ENCODE results near the gene MYO3B. TPM values are rescaled to one million over a fixed set of nuclear protein-coding genes. Genes with fewer than 3 reads are reported as not detected.

Gene MYO3B
- total RNA-seq, 2 donors from 2014 or later = 0.05 to 0.32 TPM

DNA sequence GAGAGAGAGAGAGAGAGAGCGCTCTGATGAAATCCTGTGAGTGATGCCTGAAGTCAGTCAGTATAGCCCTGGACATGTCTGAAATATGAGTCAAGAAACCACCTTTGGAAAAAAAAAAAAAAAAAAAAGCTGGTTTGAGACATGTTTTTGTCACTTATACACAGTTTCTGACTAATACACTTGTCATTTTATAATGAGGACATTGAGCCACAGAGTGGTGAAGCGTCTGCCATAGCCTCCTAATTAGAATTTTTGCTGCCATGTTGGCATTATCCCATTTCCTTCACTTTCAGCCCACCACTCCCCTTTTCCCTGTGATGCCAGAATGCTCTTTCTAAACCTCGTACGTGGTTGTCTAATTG lies 15.7 kb upstream of the MYO3B start:
- Histone ChIP-seq H3K27me3 (no peaks in the 10 kb centered on the region), H3K27ac (no peak overlapping the region), H3K9me3 (no peaks in the 10 kb centered on the region), H3K36me3 (no peaks in the 10 kb centered on the region), H3K9ac (ENCODE audit: low read depth in 2 of 2, low read length in 2 of 2) (no peak overlapping the region), H3K4me3 (no peak overlapping the region), H3K4me1 (no peaks in the 10 kb centered on the region)
- TF ChIP-seq, protein P1, sequence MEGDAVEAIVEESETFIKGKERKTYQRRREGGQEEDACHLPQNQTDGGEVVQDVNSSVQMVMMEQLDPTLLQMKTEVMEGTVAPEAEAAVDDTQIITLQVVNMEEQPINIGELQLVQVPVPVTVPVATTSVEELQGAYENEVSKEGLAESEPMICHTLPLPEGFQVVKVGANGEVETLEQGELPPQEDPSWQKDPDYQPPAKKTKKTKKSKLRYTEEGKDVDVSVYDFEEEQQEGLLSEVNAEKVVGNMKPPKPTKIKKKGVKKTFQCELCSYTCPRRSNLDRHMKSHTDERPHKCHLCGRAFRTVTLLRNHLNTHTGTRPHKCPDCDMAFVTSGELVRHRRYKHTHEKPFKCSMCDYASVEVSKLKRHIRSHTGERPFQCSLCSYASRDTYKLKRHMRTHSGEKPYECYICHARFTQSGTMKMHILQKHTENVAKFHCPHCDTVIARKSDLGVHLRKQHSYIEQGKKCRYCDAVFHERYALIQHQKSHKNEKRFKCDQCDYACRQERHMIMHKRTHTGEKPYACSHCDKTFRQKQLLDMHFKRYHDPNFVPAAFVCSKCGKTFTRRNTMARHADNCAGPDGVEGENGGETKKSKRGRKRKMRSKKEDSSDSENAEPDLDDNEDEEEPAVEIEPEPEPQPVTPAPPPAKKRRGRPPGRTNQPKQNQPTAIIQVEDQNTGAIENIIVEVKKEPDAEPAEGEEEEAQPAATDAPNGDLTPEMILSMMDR (IDR thresholded peaks at IDR 0.05) = no peak
- DNase-seq = no peak
- intact Hi-C loops (cut with DNase I) = no loop called here

GRCh38 chr2:170163411-170164065 lies 14.4 kb upstream of the MYO3B start:
- TF ChIP-seq, protein P1 (IDR thresholded peaks at IDR 0.05) = no peak
- Histone ChIP-seq H3K4me1 (no peaks in the 10 kb centered on the region), H3K9me3 (no peaks in the 10 kb centered on the region), H3K27me3 (no peaks in the 10 kb centered on the region), H3K4me3 (no peak overlapping the region), H3K27ac (no peak overlapping the region), H3K36me3 (no peaks in the 10 kb centered on the region), H3K9ac (ENCODE audit: low read depth in 2 of 2, low read length in 2 of 2) (no peak overlapping the region)
- intact Hi-C loops (cut with DNase I) = no loop called here
- no peak for DNase-seq

- no peaks in the 10 kb centered on the region for H3K9me3 ChIP-seq
- no peak overlapping the region for H3K9ac ChIP-seq (ENCODE audit: low read depth in 2 of 2, low read length in 2 of 2)
- TF ChIP-seq, protein P1 (IDR thresholded peaks at IDR 0.05) = no peak
- no peak overlapping the region for H3K27ac ChIP-seq
- intact Hi-C loops (cut with DNase I) = no loop called here
- DNase-seq = no peak
- no peaks in the 10 kb centered on the region for H3K4me1 ChIP-seq
- H3K4me3 ChIP-seq = no peak overlapping the region
- no peaks in the 10 kb centered on the region for H3K36me3 ChIP-seq
- H3K27me3 ChIP-seq = no peaks in the 10 kb centered on the region
Observed at GRCh38 chr2:170165129-170165528, 12.8 kb upstream of the MYO3B start.

DNA sequence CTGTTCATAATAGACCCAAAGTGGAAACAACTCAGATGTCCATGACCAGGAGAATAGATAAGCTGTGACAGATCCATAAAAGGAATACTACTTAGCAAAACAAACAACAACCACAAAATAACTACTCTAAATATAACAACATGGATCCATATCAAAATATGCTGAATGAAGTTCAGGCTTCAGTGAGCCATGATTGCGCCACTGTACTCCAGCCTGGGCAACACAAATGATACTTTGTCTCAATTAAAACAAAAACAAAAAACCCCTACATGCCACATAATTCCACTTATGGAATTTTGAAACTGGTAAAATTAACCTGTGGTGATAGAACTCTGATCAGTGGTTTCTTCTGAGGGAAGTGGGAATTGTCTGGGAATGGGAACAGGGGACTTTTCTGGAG lies 11.2 kb upstream of the MYO3B start:
- TF ChIP-seq, protein P1 (IDR thresholded peaks at IDR 0.05) = no peak
- no peak overlapping the region for H3K9ac ChIP-seq (ENCODE audit: low read depth in 2 of 2, low read length in 2 of 2)

GRCh38 chr2:170170281-170171040 lies 7.5 kb upstream of the MYO3B start:
- Histone ChIP-seq H3K27me3 (no peaks in the 10 kb centered on the region), H3K9ac (ENCODE audit: low read depth in 2 of 2, low read length in 2 of 2) (no peak overlapping the region), H3K4me3 (no peak overlapping the region), H3K36me3 (no peaks in the 10 kb centered on the region), H3K9me3 (no peaks in the 10 kb centered on the region), H3K27ac (no peak overlapping the region), H3K4me1 (no peaks in the 10 kb centered on the region)
- intact Hi-C loops (cut with DNase I) = no loop called here
- TF ChIP-seq, protein P1 (IDR thresholded peaks at IDR 0.05) = no peak
- no peak for DNase-seq

More for the DNA sequence above, 11.2 kb upstream of the MYO3B start:
- Histone ChIP-seq H3K9me3 (no peaks in the 10 kb centered on the region), H3K27me3 (no peaks in the 10 kb centered on the region), H3K4me3 (no peak overlapping the region), H3K27ac (no peak overlapping the region), H3K36me3 (no peaks in the 10 kb centered on the region), H3K4me1 (no peaks in the 10 kb centered on the region)
- intact Hi-C loops (cut with DNase I) = no loop called here
- DNase-seq = no peak

Measured in colonic mucosa (tissue), 4 donors.